HG03565 (cell line): ENCODE measurements around the gene TMEM44.
"Not testable (repeated sequence)": the region's sequence is repeated elsewhere in the genome, so short reads cannot be mapped to it uniquely, and the experiment has no call there.

Experiments used
- ATAC-seq: cut with Tn5 transposase; IDR thresholded peaks from one replicate; pipeline ENCODE4 v1.9.1; 2021; ENCODE audit warnings: mild to moderate bottlenecking, moderate library complexity; ENCODE audit not compliant: unreplicated experiment

The TMEM44 gene

GRCh38 chr3:194642769-194643168 lies 9.6 kb upstream of the TMEM44 start:
- ATAC-seq, result no peak

GRCh38 chr3:194640829-194641228 lies 7.6 kb upstream of the TMEM44 start:
- ATAC-seq, result no peak

- ATAC-seq, result no peak
Observed at GRCh38 chr3:194638991-194639605, 5.9 kb upstream of the TMEM44 start.

- no peak for ATAC-seq
Observed at GRCh38 chr3:194637541-194638400, 4.6 kb upstream of the TMEM44 start.

- ATAC-seq, result no peak
Observed at GRCh38 chr3:194637066-194637465, 3.8 kb upstream of the TMEM44 start.

GRCh38 chr3:194632809-194633348 lies 340 bp downstream of the TMEM44 start:
- peak; percentile 36 for ATAC-seq

GRCh38 chr3:194632226-194632808 lies 902 bp downstream of the TMEM44 start:
- no peak for ATAC-seq

- no peak for ATAC-seq
Observed at GRCh38 chr3:194631696-194632095, 1.5 kb downstream of the TMEM44 start.

- not testable (repeated sequence) for ATAC-seq
Observed at GRCh38 chr3:194630681-194631080, 2.5 kb downstream of the TMEM44 start.

- no peak for ATAC-seq
Observed at GRCh38 chr3:194624956-194625355, 8.3 kb downstream of the TMEM44 start.

- no peak for ATAC-seq
Observed at GRCh38 chr3:194623449-194624290, 9.5 kb downstream of the TMEM44 start.

- ATAC-seq, result no peak
Observed at GRCh38 chr3:194622621-194623340, 10.4 kb downstream of the TMEM44 start.

GRCh38 chr3:194621947-194622346 lies 11.3 kb downstream of the TMEM44 start:
- ATAC-seq, result no peak

GRCh38 chr3:194620196-194620595 lies 13.0 kb downstream of the TMEM44 start:
- ATAC-seq, result no peak

GRCh38 chr3:194619741-194620140 lies 13.5 kb downstream of the TMEM44 start:
- no peak for ATAC-seq

GRCh38 chr3:194618858-194619608 lies 14.2 kb downstream of the TMEM44 start:
- no peak for ATAC-seq

GRCh38 chr3:194617827-194618226 lies 15.4 kb downstream of the TMEM44 start:
- no peak for ATAC-seq

- no peak for ATAC-seq
Observed at GRCh38 chr3:194617143-194617671, 16.0 kb downstream of the TMEM44 start.

GRCh38 chr3:194615226-194615625 lies 18.0 kb downstream of the TMEM44 start:
- no peak for ATAC-seq
